GM19455 (cell line): Measurements from ENCODE around the gene APOO.

Experiments used
- ATAC-seq: cut with Tn5 transposase; IDR thresholded peaks from one replicate; pipeline ENCODE4 v1.9.1; 2021; ENCODE audit not compliant: unreplicated experiment

Gene APOO

GRCh38 chrX:23820235-23820782 lies 87.4 kb downstream of the APOO start:
- no peak for ATAC-seq

GRCh38 chrX:23819385-23820234 lies 88.1 kb downstream of the APOO start:
- ATAC-seq: no peak

GRCh38 chrX:23817979-23818336 lies 89.8 kb downstream of the APOO start:
- no peak for ATAC-seq

- ATAC-seq: no peak
These were observed 91.6 kb downstream of the APOO start for GRCh38 chrX:23816179-23816578.

- no peak for ATAC-seq
These were observed 92.4 kb downstream of the APOO start for GRCh38 chrX:23815376-23815775.

GRCh38 chrX:23813808-23814207 lies 93.9 kb downstream of the APOO start:
- ATAC-seq: no peak

GRCh38 chrX:23811656-23812055 lies 96.1 kb downstream of the APOO start:
- ATAC-seq: no peak

- no peak for ATAC-seq
These were observed 96.6 kb downstream of the APOO start for GRCh38 chrX:23811108-23811651.

- no peak for ATAC-seq
These were observed 97.5 kb downstream of the APOO start for GRCh38 chrX:23810279-23810678.

- no peak for ATAC-seq
These were observed 102.3 kb downstream of the APOO start for GRCh38 chrX:23805389-23805788.

- ATAC-seq: no peak
These were observed 103.2 kb downstream of the APOO start for GRCh38 chrX:23804578-23804977.

GRCh38 chrX:23803931-23804381 lies 103.8 kb downstream of the APOO start:
- no peak for ATAC-seq

GRCh38 chrX:23802431-23802830 lies 105.3 kb downstream of the APOO start:
- no peak for ATAC-seq

GRCh38 chrX:23799469-23800065 lies 108.2 kb downstream of the APOO start:
- ATAC-seq: no peak

GRCh38 chrX:23797371-23798128 lies 110.2 kb downstream of the APOO start:
- ATAC-seq: no peak

- no peak for ATAC-seq
These were observed 112.5 kb downstream of the APOO start for GRCh38 chrX:23795221-23795620.

GRCh38 chrX:23792861-23793553 lies 114.7 kb downstream of the APOO start:
- ATAC-seq: no peak

GRCh38 chrX:23790155-23790497 lies 117.6 kb downstream of the APOO start:
- ATAC-seq: no peak

GRCh38 chrX:23789386-23790154 lies 118.2 kb downstream of the APOO start:
- ATAC-seq: no peak

- no peak for ATAC-seq
These were observed 118.8 kb downstream of the APOO start for GRCh38 chrX:23788946-23789345.
